Cardiac muscle cell (in vitro differentiated cells and primary cell): ENCODE results near the gene IL32. TPM values are rescaled to one million over a fixed set of nuclear protein-coding genes. Genes with fewer than 3 reads are reported as not detected.

Experiments
- DNase-seq, 2 donors: peaks; one replicate each; pipeline versions ENCODE4 v3.0.0 to v3.0.0-alpha.2; 2010 to 2017; ENCODE audit warnings: low read depth in 1 of 2, low spot score in 1 of 2
- H3K27ac ChIP-seq: fragments of 200-600 bp; sonication (generic); 2 replicates; pipeline ENCODE4 v1.5.1; 2016
- H3K27me3 ChIP-seq: fragments of 200-600 bp; sonication (generic); 2 replicates; pipeline ENCODE4 v1.6.0; 2016; ENCODE audit warnings: control low read depth
- H3K36me3 ChIP-seq: fragments of 200-600 bp; sonication (generic); 2 replicates; pipeline ENCODE4 v1.5.1; 2016; ENCODE audit warnings: control low read depth
- H3K4me1 ChIP-seq: fragments of 200-600 bp; sonication (generic); 2 replicates; pipeline ENCODE4 v1.8.1; 2017; ENCODE audit warnings: low read depth, mild to moderate bottlenecking, mixed run types
- H3K4me3 ChIP-seq: fragments of 200-600 bp; sonication (generic); 2 replicates; pipeline ENCODE4 v1.5.1; 2016; ENCODE audit warnings: mild to moderate bottlenecking
- H3K9me3 ChIP-seq: fragments of 200-600 bp; sonication (generic); 2 replicates; pipeline ENCODE4 v1.5.1; 2017; ENCODE audit warnings: low read depth, mild to moderate bottlenecking, control low read depth
- polyA plus RNA-seq: library from polyadenylated mRNA; unstranded; fragments of >200 nt; fragmentation: Nextera tagmentation; extraction: Ambion mirVana; gene quantifications from 2 replicates; pipeline ENCODE4 v1.2.1, GENCODE V29; 2016
- total RNA-seq: library from RNA; depleted of rRNA; stranded (reverse); fragments of >200 nt; gene quantifications from 2 replicates; pipeline ENCODE4 v1.2.3, GENCODE V29; 2016
- TF ChIP-seq, protein P1 (sequence below): IDR thresholded peaks from 2 replicates; pipeline ENCODE4 v1.5.1; 2012; ENCODE audit warnings: low read depth, mild to moderate bottlenecking, low read length

IL32 gene
- total and polyA plus RNA-seq, 2 experiments from 2014 or later: 0.35 to 0.66 TPM

DNA sequence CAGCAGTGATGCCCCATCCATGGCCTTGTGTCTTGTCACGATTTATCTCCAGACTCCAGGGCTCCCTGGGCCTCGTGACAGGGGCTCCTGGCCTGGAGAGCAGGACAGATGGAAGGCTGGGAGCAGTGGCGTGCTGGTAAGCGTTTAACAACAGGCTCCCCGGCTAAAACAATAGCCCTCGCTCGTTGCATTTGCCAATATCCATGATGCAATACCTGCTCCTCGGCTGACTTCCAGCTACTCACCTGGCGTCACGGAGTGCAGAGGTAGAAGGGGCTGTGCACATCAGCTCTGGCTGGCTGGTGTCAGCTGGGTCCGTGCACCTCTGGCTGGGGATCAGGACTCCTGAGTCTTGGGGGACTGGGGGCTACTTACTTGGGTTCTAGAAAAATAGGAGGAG is 27.2 kb upstream of the IL32 start:
- H3K27me3 ChIP-seq: peaks cover 85% of the 10 kb centered on the region
- TF ChIP-seq, protein P1, sequence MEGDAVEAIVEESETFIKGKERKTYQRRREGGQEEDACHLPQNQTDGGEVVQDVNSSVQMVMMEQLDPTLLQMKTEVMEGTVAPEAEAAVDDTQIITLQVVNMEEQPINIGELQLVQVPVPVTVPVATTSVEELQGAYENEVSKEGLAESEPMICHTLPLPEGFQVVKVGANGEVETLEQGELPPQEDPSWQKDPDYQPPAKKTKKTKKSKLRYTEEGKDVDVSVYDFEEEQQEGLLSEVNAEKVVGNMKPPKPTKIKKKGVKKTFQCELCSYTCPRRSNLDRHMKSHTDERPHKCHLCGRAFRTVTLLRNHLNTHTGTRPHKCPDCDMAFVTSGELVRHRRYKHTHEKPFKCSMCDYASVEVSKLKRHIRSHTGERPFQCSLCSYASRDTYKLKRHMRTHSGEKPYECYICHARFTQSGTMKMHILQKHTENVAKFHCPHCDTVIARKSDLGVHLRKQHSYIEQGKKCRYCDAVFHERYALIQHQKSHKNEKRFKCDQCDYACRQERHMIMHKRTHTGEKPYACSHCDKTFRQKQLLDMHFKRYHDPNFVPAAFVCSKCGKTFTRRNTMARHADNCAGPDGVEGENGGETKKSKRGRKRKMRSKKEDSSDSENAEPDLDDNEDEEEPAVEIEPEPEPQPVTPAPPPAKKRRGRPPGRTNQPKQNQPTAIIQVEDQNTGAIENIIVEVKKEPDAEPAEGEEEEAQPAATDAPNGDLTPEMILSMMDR: no peak
- DNase-seq: no peak
- no peaks in the 10 kb centered on the region for H3K36me3 ChIP-seq
- H3K4me1 ChIP-seq: no peaks in the 10 kb centered on the region
- no peaks in the 10 kb centered on the region for H3K9me3 ChIP-seq
- H3K27ac ChIP-seq: no peak overlapping the region
- H3K4me3 ChIP-seq: no peak overlapping the region

DNA sequence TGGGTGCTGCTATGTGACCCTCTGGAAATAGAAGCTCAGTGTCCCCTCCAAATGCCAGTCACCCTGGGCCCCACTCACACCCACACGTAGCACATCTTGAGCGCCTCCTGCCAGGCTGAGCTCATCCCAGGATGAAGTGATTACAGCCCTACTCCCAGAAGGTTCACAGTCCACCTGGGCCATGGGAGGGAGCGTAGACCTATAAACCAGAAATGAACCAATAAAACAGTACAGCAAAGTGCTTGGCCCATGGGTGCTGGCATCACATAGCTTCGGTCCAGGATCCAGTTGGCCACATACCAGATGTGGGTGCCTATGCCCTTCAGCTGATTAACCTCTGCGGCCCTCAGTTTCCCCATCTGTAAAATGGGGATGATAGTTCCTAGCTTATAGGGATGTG is 26.5 kb upstream of the IL32 start:
- H3K27me3 ChIP-seq: peaks cover 85% of the 10 kb centered on the region
- TF ChIP-seq, protein P1: no peak
- H3K36me3 ChIP-seq: no peaks in the 10 kb centered on the region
- no peak for DNase-seq
- H3K9me3 ChIP-seq: no peaks in the 10 kb centered on the region
- no peak overlapping the region for H3K27ac ChIP-seq
- no peaks in the 10 kb centered on the region for H3K4me1 ChIP-seq
- H3K4me3 ChIP-seq: no peak overlapping the region

DNA sequence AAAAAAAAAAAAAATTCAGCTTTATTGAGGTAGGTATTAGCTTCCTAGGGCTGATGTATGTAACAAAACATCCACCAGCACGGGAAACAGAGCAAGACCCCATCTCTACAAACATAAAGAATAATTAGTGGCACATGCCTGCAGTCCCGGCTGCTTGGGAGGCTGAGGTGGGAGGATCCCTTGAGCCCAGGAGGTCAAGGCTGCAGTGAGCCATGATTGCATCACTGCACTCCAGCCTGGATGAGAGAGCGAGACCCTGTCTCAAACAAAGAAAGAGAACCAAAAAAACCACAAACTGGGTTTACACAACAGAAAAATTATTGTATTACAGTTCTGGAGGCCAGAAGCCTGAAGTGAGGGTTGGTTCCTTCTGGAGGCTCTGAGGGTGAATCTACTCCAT is 23.1 kb upstream of the IL32 start:
- Histone ChIP-seq H3K4me3 (no peak overlapping the region), H3K9me3 (no peaks in the 10 kb centered on the region), H3K27ac (no peak overlapping the region), H3K4me1 (no peaks in the 10 kb centered on the region), H3K36me3 (no peaks in the 10 kb centered on the region), H3K27me3 (peaks cover 85% of the 10 kb centered on the region)
- no peak for DNase-seq
- TF ChIP-seq, protein P1: no peak

DNA sequence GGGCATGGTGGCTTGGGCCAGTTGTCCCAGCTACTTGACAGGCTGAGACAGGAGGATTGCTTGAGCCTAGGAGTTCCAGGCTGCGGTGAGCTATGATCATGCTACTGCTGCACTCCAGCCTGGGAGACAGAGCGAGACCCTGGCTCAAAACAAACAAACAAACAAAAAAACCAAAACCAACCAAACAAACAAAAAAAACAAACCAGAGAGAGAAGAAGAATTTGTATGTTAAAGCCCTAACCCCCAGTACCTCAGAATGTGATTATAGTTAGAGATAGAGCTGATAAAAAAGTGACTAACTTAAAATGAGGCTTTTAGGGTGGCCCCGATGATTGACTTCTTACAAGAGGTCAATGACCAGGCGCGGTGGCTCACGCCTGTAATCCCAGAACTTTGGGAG is 20.7 kb upstream of the IL32 start:
- no peak for DNase-seq
- Histone ChIP-seq H3K9me3 (no peaks in the 10 kb centered on the region), H3K4me1 (no peaks in the 10 kb centered on the region), H3K27ac (no peak overlapping the region), H3K27me3 (peaks cover 85% of the 10 kb centered on the region), H3K4me3 (no peak overlapping the region), H3K36me3 (no peaks in the 10 kb centered on the region)
- TF ChIP-seq, protein P1: no peak

DNA sequence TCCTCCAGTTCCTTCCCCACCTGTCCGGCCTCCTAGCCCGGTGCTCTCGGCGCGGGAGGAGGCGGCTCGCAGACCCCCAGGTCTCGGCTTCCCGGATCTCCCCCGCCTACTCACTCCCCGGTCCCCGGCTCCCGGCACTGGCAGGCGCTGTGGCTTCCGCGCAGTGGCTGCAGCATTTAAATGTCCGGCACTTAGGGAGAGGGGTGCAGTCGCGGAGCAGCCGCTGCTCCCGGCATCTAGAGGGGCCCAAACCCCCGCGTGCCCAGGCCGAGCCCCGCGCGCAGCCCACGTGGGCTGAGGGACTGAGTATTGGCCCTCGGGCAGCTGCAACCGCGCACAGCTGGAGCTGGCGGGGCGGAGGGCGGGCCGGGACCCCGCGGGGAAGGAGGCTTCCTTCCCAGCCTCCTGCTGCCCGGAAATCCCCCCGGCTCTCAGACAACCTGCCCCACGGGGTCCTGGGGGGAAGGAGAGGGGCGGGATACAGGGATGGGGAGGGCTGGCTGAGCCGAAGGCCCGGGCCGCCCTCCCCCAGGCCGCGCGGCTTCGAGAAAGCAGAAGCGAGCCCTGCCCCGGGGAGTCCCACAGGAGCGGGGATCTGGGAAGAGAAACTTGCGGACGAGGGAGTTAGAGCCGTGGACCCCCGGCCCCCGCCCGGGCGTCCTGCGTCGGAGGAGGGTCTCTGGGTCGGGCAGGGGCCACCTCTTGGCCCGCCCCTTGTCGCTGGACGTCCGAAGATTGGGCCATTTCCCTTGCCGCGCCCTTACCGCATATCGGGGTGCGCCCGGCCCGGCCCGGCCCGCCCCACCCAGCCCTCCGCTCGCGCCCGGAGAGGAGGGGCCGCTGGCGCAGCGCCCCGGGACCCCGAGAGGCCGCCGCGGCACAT is 19.4 kb upstream of the IL32 start, which contains the start of gene MMP25:
Gene MMP25, plus strand, starts transcription at position 804 of the 883 bp plus-strand sequence. CDS start 357 bp downstream, outside the sequence.
- Histone ChIP-seq H3K36me3 (no peaks in the 10 kb centered on the region), H3K27me3 (peaks cover 76% of the 10 kb centered on the region)

More for the DNA sequence above, 19.4 kb upstream of the IL32 start, which contains the start of gene MMP25:
- Histone ChIP-seq H3K9me3 (no peaks in the 10 kb centered on the region), H3K27ac (no peak within 1 kb of the TSS), H3K4me3 (peak within 1 kb of the TSS; percentile 31), H3K4me1 (no peaks in the 10 kb centered on the region)
- TF ChIP-seq, protein P1: no peak
- DNase-seq: peak; percentile 11 to 40
